HG03354 (cell line): ENCODE measurements around the gene MACROD2.
"Not testable (repeated sequence)": the region's sequence is repeated elsewhere in the genome, so short reads cannot be mapped to it uniquely, and the experiment has no call there.

Source experiments
- ATAC-seq: cut with Tn5 transposase; IDR thresholded peaks from one replicate; pipeline ENCODE4 v1.9.1; 2021; ENCODE audit warnings: mild to moderate bottlenecking; ENCODE audit not compliant: unreplicated experiment, poor library complexity, severe bottlenecking

MACROD2 gene

GRCh38 chr20:14434384-14435136 lies 439.2 kb downstream of the MACROD2 start:
- ATAC-seq, result no peak

GRCh38 chr20:14441201-14441600 lies 445.9 kb downstream of the MACROD2 start:
- no peak for ATAC-seq

GRCh38 chr20:14444106-14444505 lies 448.8 kb downstream of the MACROD2 start:
- ATAC-seq, result no peak

GRCh38 chr20:14445310-14445709 lies 450.0 kb downstream of the MACROD2 start:
- ATAC-seq, result no peak

- no peak for ATAC-seq
Measured at GRCh38 chr20:14445902-14446301, 450.6 kb downstream of the MACROD2 start.

- ATAC-seq, result no peak
Measured at GRCh38 chr20:14446446-14446845, 451.1 kb downstream of the MACROD2 start.

GRCh38 chr20:14449323-14449722 lies 454.0 kb downstream of the MACROD2 start:
- no peak for ATAC-seq

GRCh38 chr20:14450256-14450655 lies 454.9 kb downstream of the MACROD2 start:
- no peak for ATAC-seq

- ATAC-seq, result no peak
Measured at GRCh38 chr20:14451458-14451857, 456.1 kb downstream of the MACROD2 start.

GRCh38 chr20:14453259-14453658 lies 457.9 kb downstream of the MACROD2 start:
- no peak for ATAC-seq

- no peak for ATAC-seq
Measured at GRCh38 chr20:14454296-14454695, 459.0 kb downstream of the MACROD2 start.

GRCh38 chr20:14467104-14467827 lies 471.9 kb downstream of the MACROD2 start:
- not testable (repeated sequence) for ATAC-seq

- no peak for ATAC-seq
Measured at GRCh38 chr20:14470231-14470899, 475.0 kb downstream of the MACROD2 start.

GRCh38 chr20:14470977-14471661 lies 475.8 kb downstream of the MACROD2 start:
- ATAC-seq, result no peak

GRCh38 chr20:14477125-14477524 lies 481.8 kb downstream of the MACROD2 start:
- ATAC-seq, result no peak

- no peak for ATAC-seq
Measured at GRCh38 chr20:14478126-14478525, 482.8 kb downstream of the MACROD2 start.

- ATAC-seq, result no peak
Measured at GRCh38 chr20:14481863-14482262, 486.5 kb downstream of the MACROD2 start.

GRCh38 chr20:14488212-14488611 lies 492.9 kb downstream of the MACROD2 start:
- no peak for ATAC-seq

- no peak for ATAC-seq
Measured at GRCh38 chr20:14488756-14489479, 493.6 kb downstream of the MACROD2 start.

GRCh38 chr20:14489544-14489943 lies 494.2 kb downstream of the MACROD2 start:
- no peak for ATAC-seq
